Middle frontal gyrus (tissue), 1 donor: ENCODE results near the gene KIAA0319L.

Experiments
- DNase-seq: peaks from one replicate; pipeline ENCODE4 v3.0.0-alpha.2; 2015; ENCODE audit warnings: low spot score; ENCODE audit errors: extremely low spot score

The KIAA0319L gene

GRCh38 chr1:35386959-35387358 lies 170.2 kb downstream of the KIAA0319L start:
- no peak for DNase-seq

DNA sequence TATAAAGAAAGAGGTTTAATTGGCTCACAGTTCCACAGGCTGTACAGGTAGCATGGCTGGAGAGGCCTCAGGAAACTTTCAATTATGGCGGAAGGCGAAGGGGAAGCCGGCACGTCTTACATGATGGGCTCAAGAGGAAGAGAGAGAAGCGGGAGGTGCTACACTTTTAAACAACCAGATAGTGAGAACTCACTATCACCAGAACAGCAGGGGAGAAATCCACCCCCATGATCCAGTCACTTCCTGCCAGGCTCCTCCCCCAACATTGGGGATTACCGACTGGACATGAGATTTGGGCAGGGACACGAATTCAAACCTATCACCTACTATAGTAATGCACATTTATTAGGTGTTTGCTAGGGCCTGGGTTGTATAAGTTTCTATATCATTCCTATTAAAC lies 170.9 kb downstream of the KIAA0319L start:
- DNase-seq = no peak
